SU-DHL-6 (cell line): Measurements from ENCODE around the gene KIAA2012.

ENCODE experiments used
- H2AFZ ChIP-seq: fragments of 200-600 bp; sonication (generic); 2 replicates; pipeline ENCODE4 v1.6.1; 2014; ENCODE audit warnings: low read depth, mild to moderate bottlenecking, moderate library complexity, mixed read lengths, antibody characterized with exemption, low read length; ENCODE audit not compliant: severe bottlenecking
- H3F3A ChIP-seq: fragments of 200-600 bp; shearing (Covaris generic); 2 replicates; pipeline ENCODE4 v1.6.0; 2016; ENCODE audit warnings: antibody characterized with exemption, mild to moderate bottlenecking; ENCODE audit not compliant: insufficient read depth
- H3K27ac ChIP-seq: fragments of 200-600 bp; sonication (generic); 2 replicates; pipeline ENCODE4 v1.5.1; 2016; ENCODE audit warnings: low read depth, mild to moderate bottlenecking, low read length, moderate library complexity, mixed read lengths
- H3K27me3 ChIP-seq: fragments of 200-600 bp; sonication (generic), shearing (Covaris generic); 2 replicates; pipeline ENCODE4 v1.6.0; 2014; ENCODE audit warnings: mild to moderate bottlenecking, low read length
- H3K36me3 ChIP-seq: fragments of 200-600 bp; sonication (generic); 2 replicates; pipeline ENCODE4 v1.6.1; 2014; ENCODE audit warnings: mild to moderate bottlenecking, low read length, mixed read lengths
- H3K4me2 ChIP-seq: fragments of 300-600, 200-600 bp; shearing (Covaris generic), sonication (generic); 2 replicates; pipeline ENCODE4 v1.6.0; 2014; ENCODE audit warnings: low read length, low read depth, mild to moderate bottlenecking; ENCODE audit not compliant: poor library complexity, severe bottlenecking
- H3K4me3 ChIP-seq: fragments of 200-600 bp; sonication (generic); 2 replicates; pipeline ENCODE4 v1.5.1; 2014; ENCODE audit warnings: antibody characterized with exemption, low read length, mild to moderate bottlenecking, mixed read lengths; ENCODE audit not compliant: insufficient read depth, poor library complexity, severe bottlenecking
- H3K79me2 ChIP-seq: fragments of 200-600 bp; sonication (generic); 2 replicates; pipeline ENCODE4 v1.6.1; 2014; ENCODE audit warnings: mild to moderate bottlenecking, low read length, moderate library complexity; ENCODE audit not compliant: insufficient read depth
- H3K9ac ChIP-seq: fragments of 200-600 bp; sonication (generic); 2 replicates; pipeline ENCODE4 v1.7.0; 2014; ENCODE audit warnings: mild to moderate bottlenecking, low read length
- H3K9me2 ChIP-seq: fragments of 200-600 bp; sonication (generic); replicated peaks from 2 replicates; pipeline ENCODE4 v1.6.1; 2014; ENCODE audit warnings: low read length; ENCODE audit not compliant: insufficient read depth
- H3K9me3 ChIP-seq: fragments of 200-600 bp; sonication (generic); 2 replicates; pipeline ENCODE4 v1.6.1; 2014; ENCODE audit warnings: low read length, mixed read lengths; ENCODE audit not compliant: insufficient read depth
- H4K20me1 ChIP-seq: fragments of 200-600 bp; sonication (generic); 2 replicates; pipeline ENCODE4 v1.6.1; 2014; ENCODE audit warnings: low read depth, mild to moderate bottlenecking, antibody characterized with exemption, low read length, moderate library complexity, mixed read lengths
- CTCF ChIP-seq: fragments of 200-600 bp; sonication (generic); IDR thresholded peaks from one replicate; pipeline ENCODE4 v1.5.1; 2017; ENCODE audit warnings: antibody characterized with exemption, mild to moderate bottlenecking, low read length, moderate library complexity; ENCODE audit not compliant: insufficient read depth, poor library complexity, severe bottlenecking
- EZH2phosphoT487 ChIP-seq: fragments of 200-600 bp; sonication (generic), shearing (Covaris generic); conservative IDR thresholded peaks from 2 replicates; pipeline ENCODE4 v1.6.1; 2018; ENCODE audit warnings: mild to moderate bottlenecking, antibody characterized with exemption, low read length, moderate library complexity, mixed read lengths

Gene KIAA2012

GRCh38 chr2:202051499-202052161, 21.4 kb upstream of the KIAA2012 start:
- Histone ChIP-seq H3K4me2 (no peak overlapping the region), H3K79me2 (no peaks in the 10 kb centered on the region)

GRCh38 chr2:202052235-202052634, 20.8 kb upstream of the KIAA2012 start:
- Histone ChIP-seq H3K9me3 (no peaks in the 10 kb centered on the region), H3K9ac (no peak overlapping the region), H3K4me3 (no peak overlapping the region), H3K79me2 (no peaks in the 10 kb centered on the region), H3K4me2 (no peak overlapping the region), H3K36me3 (no peaks in the 10 kb centered on the region), H4K20me1 (no peaks in the 10 kb centered on the region), H3K9me2 (no peaks in the 10 kb centered on the region), H3K27ac (no peak overlapping the region), H2AFZ (no peak overlapping the region), H3K27me3 (no peaks in the 10 kb centered on the region), H3F3A (no peaks in the 10 kb centered on the region)
- TF ChIP-seq EZH2phosphoT487 (no peak), CTCF (no peak)

More at GRCh38 chr2:202051499-202052161, 21.4 kb upstream of the KIAA2012 start:
- Histone ChIP-seq H3K27me3 (no peaks in the 10 kb centered on the region), H3K4me3 (no peak overlapping the region), H3F3A (no peaks in the 10 kb centered on the region), H3K9ac (no peak overlapping the region), H3K27ac (no peak overlapping the region), H3K9me2 (no peaks in the 10 kb centered on the region), H3K9me3 (no peaks in the 10 kb centered on the region), H3K36me3 (no peaks in the 10 kb centered on the region), H2AFZ (no peak overlapping the region), H4K20me1 (no peaks in the 10 kb centered on the region)
- TF ChIP-seq CTCF (no peak), EZH2phosphoT487 (no peak)

DNA sequence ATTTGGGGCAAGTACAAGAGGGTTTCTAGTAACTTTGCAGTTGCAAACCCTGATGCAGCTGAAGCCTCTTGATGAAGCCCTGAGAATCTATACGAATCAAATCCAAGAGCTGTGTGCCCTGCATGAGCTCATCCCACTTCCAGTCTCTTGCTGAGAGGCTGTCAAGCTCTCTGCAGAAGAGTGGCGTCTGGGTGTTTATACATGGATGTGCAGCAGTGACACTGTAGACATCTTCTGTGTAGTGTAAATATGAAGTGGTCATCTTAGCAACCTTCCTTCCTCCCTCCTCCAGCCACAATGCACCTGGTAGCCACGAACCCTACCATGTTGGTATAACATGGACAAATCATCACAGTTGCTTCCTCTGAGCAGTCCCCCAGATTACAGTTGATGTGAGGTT, 18.4 kb upstream of the KIAA2012 start:
- Histone ChIP-seq H3K9me2 (no peaks in the 10 kb centered on the region), H3K79me2 (no peaks in the 10 kb centered on the region), H3F3A (no peaks in the 10 kb centered on the region), H3K4me2 (no peak overlapping the region), H3K9me3 (no peaks in the 10 kb centered on the region), H3K9ac (no peak overlapping the region), H3K27me3 (no peaks in the 10 kb centered on the region), H2AFZ (no peak overlapping the region), H3K27ac (no peak overlapping the region), H3K36me3 (no peaks in the 10 kb centered on the region), H3K4me3 (no peak overlapping the region), H4K20me1 (no peaks in the 10 kb centered on the region)
- no peak for TF ChIP-seq CTCF
